ENCODE data around the gene NDNF. TPM values are rescaled to one million over a fixed set of nuclear protein-coding genes. Genes with fewer than 3 reads are reported as not detected.

NDNF gene
- total and polyA plus RNA-seq, 9 of the 15 experiments (the other 6 are each of a cell fraction or from before 2014, with no cell fraction given): not detected

DNA sequence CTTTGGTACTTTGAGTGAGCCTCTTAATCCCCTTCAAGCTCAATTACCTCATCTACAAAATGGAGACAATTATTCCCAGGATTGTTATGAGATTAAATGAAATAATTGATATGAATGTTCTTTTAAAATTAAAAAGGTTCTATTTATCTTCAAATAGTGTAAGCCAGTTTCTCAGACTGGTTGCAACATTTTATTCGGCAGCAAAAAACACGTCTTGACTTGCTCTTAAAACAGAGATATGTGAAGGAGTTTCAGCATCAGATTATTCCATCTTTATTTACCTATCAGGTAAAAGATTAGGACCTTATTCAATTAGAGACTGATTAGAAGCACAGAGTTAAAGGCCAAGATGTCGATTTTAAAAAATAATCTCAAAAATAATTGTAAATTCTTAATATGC lies 10.5 kb downstream of the NDNF start:
- in situ Hi-C loops (cut with MboI) (no loop called here), intact Hi-C loops (cut with micrococcal nuclease) (no loop called here)
- Histone ChIP-seq H3K27me3 (ENCODE audit: control insufficient read depth in 2 of 2, insufficient read depth in 2 of 2, low read length in 2 of 2) (no peaks in the 10 kb centered on the region), H3K79me2 (ENCODE audit: control insufficient read depth, insufficient read depth, low read length) (no peaks in the 10 kb centered on the region), H3K4me1 (replicated peaks in 1 of 2; ENCODE audit: control insufficient read depth in 2 of 2, insufficient read depth in 2 of 2, low read length in 2 of 2) (no peaks in the 10 kb centered on the region), H3K9ac (ENCODE audit: insufficient read depth in 1 of 2, low read depth in 2 of 2, low read length in 2 of 2) (no peak overlapping the region), H3K27ac (ENCODE audit: extremely low read depth, low read depth, low read length) (no peak overlapping the region), H3K4me3 (no peak overlapping the region), H2AFZ (ENCODE audit: low read depth, low read length) (no peak overlapping the region), H4K20me1 (replicated peaks; ENCODE audit: control insufficient read depth, insufficient read depth, low read length) (no peaks in the 10 kb centered on the region), H3K9me1 (ENCODE audit: control insufficient read depth, insufficient read depth, low read length) (no peaks in the 10 kb centered on the region), H3K36me3 (ENCODE audit: control insufficient read depth, insufficient read depth, low read length) (no peaks in the 10 kb centered on the region), H3K9me3 (replicated peaks; ENCODE audit: control insufficient read depth, insufficient read depth, low read depth, low read length) (no peaks in the 10 kb centered on the region), H3K4me2 (ENCODE audit: insufficient read depth, low read length) (no peak overlapping the region)
- no peak for ATAC-seq
- BruUV-seq (replicated peaks): no TSS peak
- ChIA-PET POLR2A (no interaction called here), CTCF (ENCODE audit: low intra/inter-chr PET ratio) (no interaction called here)
- 2% methylated on average over 3 of the region's 3 CpGs for WGBS (ENCODE audit: insufficient coverage, low coverage, missing lambda C conversion rate)
- no peak for DNase-seq (ENCODE audit: extremely low read depth in 1 of 4, low spot score in 3 of 4)
- no peak for FAIRE-seq
- TF ChIP-seq TCF7L2 (IDR thresholded peaks at IDR 0.05; ENCODE audit: low read depth, low read length): no peak
- TF ChIP-seq, protein P1, sequence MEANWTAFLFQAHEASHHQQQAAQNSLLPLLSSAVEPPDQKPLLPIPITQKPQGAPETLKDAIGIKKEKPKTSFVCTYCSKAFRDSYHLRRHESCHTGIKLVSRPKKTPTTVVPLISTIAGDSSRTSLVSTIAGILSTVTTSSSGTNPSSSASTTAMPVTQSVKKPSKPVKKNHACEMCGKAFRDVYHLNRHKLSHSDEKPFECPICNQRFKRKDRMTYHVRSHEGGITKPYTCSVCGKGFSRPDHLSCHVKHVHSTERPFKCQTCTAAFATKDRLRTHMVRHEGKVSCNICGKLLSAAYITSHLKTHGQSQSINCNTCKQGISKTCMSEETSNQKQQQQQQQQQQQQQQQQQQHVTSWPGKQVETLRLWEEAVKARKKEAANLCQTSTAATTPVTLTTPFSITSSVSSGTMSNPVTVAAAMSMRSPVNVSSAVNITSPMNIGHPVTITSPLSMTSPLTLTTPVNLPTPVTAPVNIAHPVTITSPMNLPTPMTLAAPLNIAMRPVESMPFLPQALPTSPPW (CRISPR knock-in tag; IDR thresholded peaks at IDR 0.05): no peak
- no peak for TF ChIP-seq SREBF1 (IDR thresholded peaks at IDR 0.05; ENCODE audit: borderline replicate concordance, low read depth, low read length)
- no peak for TF ChIP-seq ESRRA (IDR thresholded peaks at IDR 0.05; ENCODE audit: borderline replicate concordance, low read depth)
- no peak for TF ChIP-seq ZNF41 (CRISPR knock-in tag; conservative IDR thresholded peaks at IDR 0.05)
- TF ChIP-seq, protein P2, sequence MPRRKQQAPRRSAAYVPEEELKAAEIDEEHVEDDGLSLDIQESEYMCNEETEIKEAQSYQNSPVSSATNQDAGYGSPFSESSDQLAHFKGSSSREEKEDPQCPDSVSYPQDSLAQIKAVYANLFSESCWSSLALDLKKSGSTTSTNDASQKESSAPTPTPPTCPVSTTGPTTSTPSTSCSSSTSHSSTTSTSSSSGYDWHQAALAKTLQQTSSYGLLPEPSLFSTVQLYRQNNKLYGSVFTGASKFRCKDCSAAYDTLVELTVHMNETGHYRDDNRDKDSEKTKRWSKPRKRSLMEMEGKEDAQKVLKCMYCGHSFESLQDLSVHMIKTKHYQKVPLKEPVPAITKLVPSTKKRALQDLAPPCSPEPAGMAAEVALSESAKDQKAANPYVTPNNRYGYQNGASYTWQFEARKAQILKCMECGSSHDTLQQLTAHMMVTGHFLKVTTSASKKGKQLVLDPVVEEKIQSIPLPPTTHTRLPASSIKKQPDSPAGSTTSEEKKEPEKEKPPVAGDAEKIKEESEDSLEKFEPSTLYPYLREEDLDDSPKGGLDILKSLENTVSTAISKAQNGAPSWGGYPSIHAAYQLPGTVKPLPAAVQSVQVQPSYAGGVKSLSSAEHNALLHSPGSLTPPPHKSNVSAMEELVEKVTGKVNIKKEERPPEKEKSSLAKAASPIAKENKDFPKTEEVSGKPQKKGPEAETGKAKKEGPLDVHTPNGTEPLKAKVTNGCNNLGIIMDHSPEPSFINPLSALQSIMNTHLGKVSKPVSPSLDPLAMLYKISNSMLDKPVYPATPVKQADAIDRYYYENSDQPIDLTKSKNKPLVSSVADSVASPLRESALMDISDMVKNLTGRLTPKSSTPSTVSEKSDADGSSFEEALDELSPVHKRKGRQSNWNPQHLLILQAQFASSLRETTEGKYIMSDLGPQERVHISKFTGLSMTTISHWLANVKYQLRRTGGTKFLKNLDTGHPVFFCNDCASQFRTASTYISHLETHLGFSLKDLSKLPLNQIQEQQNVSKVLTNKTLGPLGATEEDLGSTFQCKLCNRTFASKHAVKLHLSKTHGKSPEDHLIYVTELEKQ (CRISPR knock-in tag; IDR thresholded peaks at IDR 0.05): no peak
- TF ChIP-seq, protein P3, sequence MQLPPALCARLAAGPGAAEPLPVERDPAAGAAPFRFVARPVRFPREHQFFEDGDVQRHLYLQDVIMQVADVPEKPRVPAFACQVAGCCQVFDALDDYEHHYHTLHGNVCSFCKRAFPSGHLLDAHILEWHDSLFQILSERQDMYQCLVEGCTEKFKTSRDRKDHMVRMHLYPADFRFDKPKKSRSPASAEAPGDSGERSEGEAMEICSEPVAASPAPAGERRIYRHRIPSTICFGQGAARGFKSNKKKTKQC (CRISPR knock-in tag; IDR thresholded peaks at IDR 0.05): no peak
- TF ChIP-seq, protein P4, sequence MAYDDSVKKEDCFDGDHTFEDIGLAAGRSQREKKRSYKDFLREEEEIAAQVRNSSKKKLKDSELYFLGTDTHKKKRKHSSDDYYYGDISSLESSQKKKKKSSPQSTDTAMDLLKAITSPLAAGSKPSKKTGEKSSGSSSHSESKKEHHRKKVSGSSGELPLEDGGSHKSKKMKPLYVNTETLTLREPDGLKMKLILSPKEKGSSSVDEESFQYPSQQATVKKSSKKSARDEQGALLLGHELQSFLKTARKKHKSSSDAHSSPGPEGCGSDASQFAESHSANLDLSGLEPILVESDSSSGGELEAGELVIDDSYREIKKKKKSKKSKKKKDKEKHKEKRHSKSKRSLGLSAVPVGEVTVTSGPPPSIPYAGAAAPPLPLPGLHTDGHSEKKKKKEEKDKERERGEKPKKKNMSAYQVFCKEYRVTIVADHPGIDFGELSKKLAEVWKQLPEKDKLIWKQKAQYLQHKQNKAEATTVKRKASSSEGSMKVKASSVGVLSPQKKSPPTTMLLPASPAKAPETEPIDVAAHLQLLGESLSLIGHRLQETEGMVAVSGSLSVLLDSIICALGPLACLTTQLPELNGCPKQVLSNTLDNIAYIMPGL (CRISPR knock-in tag; IDR thresholded peaks at IDR 0.05): no peak
- TF ChIP-seq POLR3A (IDR thresholded peaks at IDR 0.05; ENCODE audit: borderline replicate concordance, extremely low read depth, insufficient read depth, insufficient read length): no peak
- TF ChIP-seq ZC3H11A (IDR thresholded peaks at IDR 0.05; ENCODE audit: low read depth, low read length): no peak

Measured in K562 (cell line).